Right lobe of liver (tissue), 4 donors: Measurements from ENCODE around the gene MYO10.

Source experiments
- CTCF ChIP-seq, 4 donors: fragments of 200-600 bp in 3 of 4; fragments of 450-650 bp in 1 of 4; IDR thresholded peaks; one replicate each; pipeline versions ENCODE4 v1.5.1 to v1.8.0; 2016 to 2022; ENCODE audit warnings: antibody characterized with exemption in 4 of 4, mild to moderate bottlenecking in 2 of 4
- POLR2A ChIP-seq: fragments of 450-650 bp; IDR thresholded peaks from one replicate; pipeline ENCODE4 v1.6.1; 2017; ENCODE audit warnings: antibody characterized with exemption, mild to moderate bottlenecking
- donor health status: DM: no; HTN: no; CAD: no.
- donor health status: DM: no; HTN: no; CAD: no.
- donor health status: DM: no; HTN: yes; CAD: no.

- TF ChIP-seq CTCF (IDR thresholded peaks at IDR 0.05) (no peak), POLR2A (no peak)
These were observed 69.1 kb downstream of the MYO10 start for GRCh38 chr5:16866795-16867576.
